OCI-M1 (cell line): ENCODE measurements around the gene TRPM7.
"Not testable (repeated sequence)": the region's sequence is repeated elsewhere in the genome, so short reads cannot be mapped to it uniquely, and the experiment has no call there.

ENCODE experiments used
- DNase-seq: peaks from one replicate; lab custom pipeline; 2025; lab: John Stamatoyannopoulos, UW

Gene TRPM7

DNA sequence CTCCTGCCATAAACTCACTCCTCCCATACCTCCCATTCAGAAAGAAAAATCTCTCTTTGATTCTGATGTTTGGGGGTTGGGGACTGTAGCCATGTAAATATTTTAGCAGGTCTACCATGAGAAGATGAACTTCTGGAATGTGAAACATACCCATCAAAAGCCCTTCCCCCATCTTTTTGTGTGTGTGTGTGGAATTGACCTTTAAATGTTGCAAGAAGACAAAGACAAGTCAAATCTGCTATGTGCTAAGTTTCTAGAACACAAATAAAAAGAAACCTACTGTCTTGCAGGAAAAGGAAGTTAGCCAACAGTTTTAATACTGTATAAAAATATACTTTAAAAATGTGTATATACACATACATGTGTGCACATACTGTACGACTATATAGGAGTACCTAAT lies 110.4 kb downstream of the TRPM7 start:
- no peak for DNase-seq

DNA sequence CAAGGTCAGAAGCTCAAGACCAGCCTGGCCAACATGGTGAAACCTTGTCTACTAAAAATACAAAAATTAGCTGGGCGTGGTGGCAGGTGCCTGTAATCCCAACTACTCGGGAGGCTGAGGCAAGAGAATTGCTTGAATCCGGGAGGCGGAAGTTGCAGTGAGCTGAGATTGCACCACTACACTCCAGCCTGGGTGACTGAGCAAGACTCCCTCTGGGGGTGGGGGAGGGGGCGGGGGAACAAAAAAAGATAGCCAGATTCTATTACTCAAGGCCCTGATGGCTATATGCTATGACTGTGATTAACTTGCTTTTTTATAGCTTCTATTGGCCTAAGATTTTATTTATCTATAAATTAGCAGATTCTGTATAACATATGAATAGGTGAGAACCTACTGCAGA lies 112.8 kb downstream of the TRPM7 start:
- not testable (repeated sequence) for DNase-seq

DNA sequence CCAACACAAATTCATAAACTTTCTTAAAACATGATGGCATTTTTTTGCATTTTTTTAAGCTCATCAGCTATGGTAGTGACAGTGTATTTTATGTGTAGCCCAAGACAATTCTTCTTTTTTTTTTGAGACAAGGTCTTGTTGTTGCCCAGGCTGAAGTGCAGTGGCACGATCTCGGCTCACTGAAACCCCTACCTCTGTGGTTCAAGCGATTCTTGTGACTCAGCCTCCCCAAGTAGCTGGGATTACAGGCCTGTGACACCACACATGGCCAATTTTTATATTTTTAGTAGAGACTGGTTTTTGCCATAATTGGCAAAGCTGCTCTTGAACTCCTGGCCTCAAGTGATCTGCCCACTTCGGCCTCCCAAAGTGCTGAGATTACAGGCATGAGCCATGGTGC lies 122.8 kb downstream of the TRPM7 start:
- DNase-seq = no peak

DNA sequence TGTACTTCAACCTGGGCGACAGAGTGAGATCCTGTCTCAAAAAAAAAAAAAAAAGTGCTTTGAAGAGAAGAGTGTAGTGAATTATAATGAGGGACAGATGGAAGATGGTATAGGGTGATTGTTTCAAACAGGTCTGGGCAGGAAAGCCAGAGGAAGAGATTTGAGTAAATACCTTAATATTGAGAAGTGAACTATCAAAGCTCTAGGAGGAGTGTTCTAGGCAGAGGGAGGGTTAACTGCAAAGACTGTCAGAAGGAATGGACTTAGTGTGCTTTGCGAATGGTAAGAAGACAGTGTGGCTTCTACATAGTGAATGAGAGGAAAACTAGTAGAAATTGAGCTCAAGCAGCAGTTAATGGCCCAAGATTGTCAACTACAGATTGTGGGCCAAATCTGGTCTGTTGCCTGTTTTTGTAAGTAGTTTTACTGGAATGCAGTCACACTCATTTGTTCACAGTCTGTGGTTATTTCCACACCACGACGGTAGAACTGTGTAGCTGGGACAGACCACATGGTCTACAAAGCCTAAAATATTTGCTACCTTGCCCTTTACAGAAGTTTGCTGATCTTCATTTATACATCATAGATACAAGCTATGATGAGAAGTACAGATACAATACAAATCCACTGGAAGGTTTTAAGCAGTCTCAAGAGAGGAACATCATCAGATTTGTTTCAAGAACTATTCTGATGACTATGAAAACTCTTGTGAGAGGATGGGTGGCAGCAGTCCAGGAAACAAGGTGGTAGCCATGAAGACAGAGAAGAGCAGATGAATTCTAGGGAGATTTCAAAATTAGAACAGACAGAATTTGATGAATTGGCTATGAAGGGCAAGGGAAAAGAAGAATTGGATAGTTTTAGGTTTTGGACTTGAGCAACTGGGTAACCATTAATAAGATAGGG lies 123.6 kb downstream of the TRPM7 start:
- DNase-seq = no peak

DNA sequence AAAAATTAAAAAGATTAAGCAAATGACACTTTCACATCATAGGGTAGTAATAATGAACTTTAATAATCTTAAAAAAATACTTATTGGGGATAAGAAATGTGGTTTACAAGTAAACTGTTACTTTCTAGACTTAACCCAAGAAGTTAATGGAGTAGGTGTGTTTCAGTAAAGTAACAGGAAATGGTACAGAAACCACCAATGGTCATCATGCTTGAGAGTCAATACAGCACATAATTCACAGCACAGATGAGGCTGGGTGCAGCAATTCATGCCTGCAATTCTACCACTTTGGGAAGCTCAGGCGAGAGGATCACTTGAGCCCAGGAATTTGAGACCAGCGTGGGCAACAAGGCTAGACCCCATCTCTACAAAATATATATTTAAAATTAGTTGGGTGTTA lies 128.6 kb downstream of the TRPM7 start:
- no peak for DNase-seq

DNA sequence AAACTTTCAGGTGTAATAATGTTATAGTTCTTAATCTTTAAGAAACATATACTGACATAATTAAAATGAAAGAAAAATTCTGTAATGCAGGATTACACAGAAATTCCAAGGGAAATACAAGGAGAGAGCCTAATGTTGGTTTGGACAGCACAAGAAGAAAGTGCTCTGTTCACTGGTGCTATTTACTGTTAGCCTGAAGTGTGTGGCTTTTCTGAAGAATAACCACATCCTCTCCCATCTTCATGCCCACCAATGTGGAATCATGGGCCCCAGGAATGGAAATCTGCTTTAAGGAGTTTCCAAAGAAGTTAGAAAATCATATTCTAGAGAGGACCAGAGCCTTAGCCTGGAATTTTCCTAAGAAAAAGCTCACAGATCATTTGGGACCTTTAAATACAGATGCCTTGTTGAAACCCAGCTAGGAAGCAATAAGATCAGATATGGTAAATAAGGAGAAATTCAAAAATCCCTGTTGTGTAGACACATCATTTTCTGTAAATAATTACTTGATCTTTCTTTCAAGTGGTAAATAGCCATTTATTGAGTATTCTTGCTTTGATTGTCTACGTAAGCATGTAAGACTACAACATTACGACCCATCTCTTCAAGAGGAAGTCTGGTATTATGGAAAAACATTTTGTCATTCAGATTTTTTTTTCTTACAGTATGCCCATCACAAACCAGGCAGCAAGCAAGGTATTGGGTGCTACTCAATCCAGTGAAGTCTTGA lies 129.8 kb downstream of the TRPM7 start:
- no peak for DNase-seq

DNA sequence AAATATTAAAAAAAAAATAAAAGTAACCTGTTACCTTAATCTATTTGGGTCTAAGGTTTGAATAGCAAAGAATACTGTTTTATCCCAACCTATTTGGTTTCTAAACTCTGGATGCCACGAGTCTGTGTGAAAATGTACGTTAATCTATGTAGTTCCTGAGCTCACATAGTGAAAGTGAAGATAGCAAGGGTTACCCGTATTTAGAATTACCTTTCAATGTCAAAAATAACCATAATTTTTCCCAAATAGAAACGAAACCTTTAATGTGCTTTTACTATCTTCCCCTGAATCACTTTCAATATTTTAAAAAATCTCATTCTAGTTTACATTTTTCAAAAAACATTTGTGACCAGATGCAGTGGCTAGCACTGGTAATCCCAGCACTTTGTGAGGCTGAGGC lies 134.4 kb downstream of the TRPM7 start:
- no peak for DNase-seq

DNA sequence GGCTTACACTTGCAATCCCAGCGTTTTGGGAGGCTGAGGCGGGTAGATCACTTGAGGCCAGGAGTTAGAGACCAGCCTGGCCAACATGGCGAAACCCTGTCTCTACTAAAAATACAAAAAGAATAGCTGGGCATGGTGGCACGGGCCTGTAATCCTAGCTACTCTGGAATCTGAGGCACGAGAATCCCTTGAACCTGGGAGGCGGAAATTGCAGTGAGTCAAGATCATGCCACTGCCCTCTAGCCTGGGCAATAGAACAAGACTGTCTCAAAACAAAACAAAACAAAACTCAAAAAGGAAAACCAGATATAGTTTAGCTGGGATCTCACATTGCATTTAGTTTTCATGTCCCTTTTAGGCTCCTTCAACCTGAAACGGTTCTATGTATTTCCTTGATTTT lies 137.3 kb downstream of the TRPM7 start:
- no peak for DNase-seq

DNA sequence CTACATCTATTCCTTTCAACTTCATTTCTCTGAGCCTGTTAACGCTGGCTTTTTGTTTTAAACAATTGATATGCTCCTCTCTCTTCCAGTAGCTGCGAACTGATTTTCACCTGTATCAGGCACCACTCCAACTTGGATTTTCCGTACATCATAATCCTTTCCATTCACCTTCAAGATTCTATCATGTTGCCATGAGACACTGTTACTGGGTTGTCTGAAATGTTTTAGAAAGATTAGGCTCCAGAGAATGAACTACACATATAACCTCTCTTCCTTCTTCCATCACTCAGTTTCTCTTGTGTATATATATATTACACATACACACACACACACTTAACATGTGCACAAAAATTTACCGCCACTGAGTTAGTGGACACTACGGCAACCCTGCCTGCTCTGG lies 140.0 kb downstream of the TRPM7 start, which contains the start of gene USP50:
Gene USP50, minus strand, starts transcription at position 101 of the 400 bp plus-strand sequence. CDS start 141 bp downstream, outside the sequence.
- no peak for DNase-seq

DNA sequence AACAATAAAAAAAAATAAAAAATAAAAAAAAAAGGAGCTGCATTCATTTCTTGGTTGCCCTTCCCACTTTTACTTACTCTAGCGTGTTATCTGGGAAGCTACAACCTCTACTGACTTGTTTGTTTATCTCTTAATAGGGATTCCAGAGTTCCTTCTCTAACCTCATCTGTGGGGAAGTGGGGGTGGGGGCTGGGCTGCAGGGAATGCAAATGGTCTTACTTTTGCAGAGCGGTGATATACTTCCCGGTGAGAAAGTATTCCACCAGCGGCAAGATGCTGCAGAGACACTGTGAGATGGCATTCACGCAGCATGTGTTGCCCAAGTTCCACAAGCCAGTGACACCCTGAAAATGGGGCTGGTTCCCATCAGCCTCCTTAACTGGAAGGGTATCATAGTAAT lies 142.2 kb downstream of the TRPM7 start:
- peak; percentile 20 for DNase-seq

DNA sequence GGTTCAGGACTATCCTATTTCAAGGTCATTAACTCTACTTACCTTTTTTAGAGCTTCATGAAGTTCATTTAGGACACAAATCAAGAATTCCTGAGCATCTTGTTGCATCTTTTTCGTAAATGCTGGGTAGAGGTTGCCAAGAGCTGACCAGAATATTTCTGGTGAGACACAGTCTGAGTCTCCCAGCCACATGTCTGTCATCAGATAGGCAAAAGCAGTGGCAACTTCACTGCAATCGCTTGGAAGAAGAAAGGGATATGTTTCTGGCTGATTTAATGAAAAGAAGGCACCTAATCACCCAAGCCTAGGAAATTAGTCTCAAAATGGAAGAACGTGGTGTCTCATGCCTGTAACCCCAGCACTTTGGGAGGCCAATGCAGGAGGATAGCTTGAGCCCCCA lies 143.0 kb downstream of the TRPM7 start:
- peak; percentile 5 for DNase-seq

DNA sequence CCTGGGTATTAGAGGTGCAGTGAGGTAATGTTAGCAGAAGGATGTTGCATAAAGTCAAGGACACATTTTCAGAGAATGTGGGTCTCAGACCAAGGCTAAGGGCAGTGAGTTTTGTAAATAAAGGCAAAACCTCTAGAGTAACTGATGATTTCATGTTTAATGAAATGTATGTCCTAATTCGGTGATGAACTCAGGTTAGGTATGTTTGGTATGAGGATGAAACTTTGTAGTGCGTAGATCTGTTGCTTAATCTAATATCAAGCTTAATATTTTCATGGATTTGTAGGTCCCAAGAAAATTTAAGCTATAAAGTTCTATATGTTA lies 143.7 kb downstream of the TRPM7 start:
- DNase-seq = no peak

DNA sequence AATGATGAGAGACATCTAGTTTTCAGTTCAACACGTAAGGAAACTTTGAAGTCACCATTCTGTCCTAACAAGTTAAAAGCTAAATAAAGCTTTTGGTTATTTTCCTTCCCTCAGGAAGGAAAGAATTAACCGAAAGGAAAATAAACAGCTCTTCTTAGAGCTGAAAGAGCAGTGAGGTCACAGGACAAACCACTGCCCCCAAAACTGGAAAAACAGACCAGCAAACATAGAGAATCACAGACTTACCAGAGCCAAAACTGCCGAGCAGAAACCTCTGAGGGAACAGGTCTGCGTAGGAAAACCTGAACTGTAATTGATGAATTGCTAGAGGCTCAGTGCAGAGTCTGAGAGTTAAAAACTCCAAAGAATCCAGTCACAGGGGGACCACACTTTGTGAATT lies 154.8 kb downstream of the TRPM7 start:
- DNase-seq = no peak

DNA sequence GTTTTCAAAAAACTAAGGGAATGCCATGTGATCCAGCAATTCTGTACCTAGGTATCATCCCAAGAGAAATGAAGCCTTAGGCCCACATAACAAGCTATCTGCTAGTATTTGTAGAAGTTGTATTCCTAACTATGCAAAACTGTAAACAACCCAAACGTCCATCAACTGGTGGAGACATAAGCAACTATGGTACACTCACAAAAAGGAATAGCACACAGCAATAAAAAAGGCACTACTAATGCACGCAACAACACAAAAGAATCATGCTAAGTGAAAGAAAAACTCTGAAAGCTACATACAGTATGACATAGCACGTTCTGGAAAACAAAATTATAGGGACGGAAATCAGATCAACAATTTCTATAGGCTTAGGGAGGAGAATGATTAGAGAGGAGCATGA lies 155.4 kb downstream of the TRPM7 start:
- no peak for DNase-seq

DNA sequence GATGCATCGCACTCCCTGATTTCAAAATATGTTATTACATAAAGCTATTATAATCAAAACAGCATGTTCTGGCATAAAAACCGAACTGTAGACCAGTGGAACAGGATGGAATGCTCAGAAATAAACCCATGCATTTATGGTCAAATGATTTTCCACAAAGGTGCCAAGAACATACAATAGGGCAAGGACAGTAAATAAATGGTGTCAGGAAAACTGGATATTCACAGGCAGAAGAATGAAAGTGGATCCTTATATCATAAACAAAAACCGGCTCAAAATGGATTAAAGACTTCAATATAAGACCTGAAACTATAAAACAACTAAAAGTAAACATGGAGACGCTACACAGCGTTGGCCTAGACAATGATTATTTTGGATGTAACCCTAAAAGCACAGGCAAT lies 162.7 kb downstream of the TRPM7 start:
- DNase-seq = no peak

DNA sequence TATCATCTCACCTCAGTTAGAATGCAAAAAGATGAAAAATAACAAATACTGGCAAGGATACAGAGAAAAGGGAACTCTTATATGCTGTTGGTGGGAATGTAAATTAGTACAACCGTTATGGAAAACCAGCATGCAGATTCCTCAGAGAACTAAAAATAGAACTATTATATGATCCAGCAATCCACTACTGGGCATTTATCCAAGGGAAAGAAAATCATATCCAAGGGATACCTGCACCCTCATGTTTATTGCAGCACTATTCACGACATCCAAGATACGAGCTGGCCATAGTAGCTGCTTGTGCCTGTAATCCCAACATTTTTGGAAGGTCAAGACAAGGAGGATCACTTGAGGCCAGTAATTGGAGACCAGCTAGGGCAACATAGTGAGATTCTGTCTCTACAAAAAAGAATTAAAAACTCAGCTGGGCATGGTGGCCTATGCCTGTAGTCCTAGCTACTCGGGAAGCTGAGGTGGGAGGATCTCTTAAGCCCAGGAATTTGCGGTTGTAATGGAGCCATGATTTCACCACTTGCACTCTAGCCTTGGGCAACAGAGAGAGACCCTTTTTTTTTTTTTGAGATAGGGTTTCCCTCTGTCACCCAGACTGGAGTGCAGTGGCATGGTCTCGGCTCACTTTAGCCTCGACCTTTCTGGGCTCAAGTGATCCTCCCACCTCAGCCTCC lies 166.7 kb downstream of the TRPM7 start:
- DNase-seq = no peak

DNA sequence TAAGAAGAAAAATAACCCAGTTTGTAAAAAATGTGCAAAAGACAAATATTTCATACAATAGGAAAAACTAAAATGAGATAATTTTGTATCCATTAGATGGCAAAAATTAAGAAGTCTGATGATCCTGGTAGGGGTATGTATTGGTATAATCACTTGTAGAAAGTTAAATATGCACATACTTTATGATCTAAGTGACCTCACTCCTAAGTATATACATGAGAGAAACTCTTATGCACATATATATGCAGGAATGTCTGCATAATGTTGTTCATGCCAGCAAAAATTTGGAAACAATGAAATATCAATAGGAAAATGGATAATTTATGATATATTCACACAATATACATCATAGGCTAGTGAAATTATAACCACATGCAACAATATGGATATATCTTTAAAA lies 173.6 kb downstream of the TRPM7 start:
- no peak for DNase-seq
